MG63 (cell line): Measurements from ENCODE around the gene APRT. TPM values are rescaled to one million over a fixed set of nuclear protein-coding genes. Genes with fewer than 3 reads are reported as not detected.
"Not testable (repeated sequence)": the region's sequence is repeated elsewhere in the genome, so short reads cannot be mapped to it uniquely, and the experiment has no call there.

Experiments used
- DNase-seq: peaks from one replicate; pipeline ENCODE4 v3.0.0-alpha.2; 2020
- H3K27me3 ChIP-seq: fragments of 250-450 bp; sonication (Bioruptor Pico); 2 replicates; pipeline ENCODE4 v1.5.1; 2020; ENCODE audit warnings: mild to moderate bottlenecking, moderate library complexity
- H3K36me3 ChIP-seq: fragments of 250-450 bp; sonication (Bioruptor Pico); 2 replicates; pipeline ENCODE4 v1.5.1; 2020; ENCODE audit warnings: mild to moderate bottlenecking, moderate library complexity
- H3K4me3 ChIP-seq: fragments of 250-450 bp; sonication (Bioruptor Pico); 2 replicates; pipeline ENCODE4 v1.5.1; 2020; ENCODE audit warnings: mild to moderate bottlenecking, moderate library complexity
- H3K9me3 ChIP-seq: fragments of 250-450 bp; sonication (Bioruptor Pico); 2 replicates; pipeline ENCODE4 v1.5.1; 2020; ENCODE audit warnings: mild to moderate bottlenecking, moderate library complexity
- total RNA-seq: library from RNA; depleted of rRNA; stranded (reverse); fragments of >200 nt; shearing (Covaris generic); gene quantifications from 2 replicates; pipeline ENCODE4 v1.2.3, GENCODE V29; 2014; ENCODE audit warnings: low replicate concordance

The APRT gene
- total RNA-seq, 1 experiment from 2014 or later: 290 TPM

DNA sequence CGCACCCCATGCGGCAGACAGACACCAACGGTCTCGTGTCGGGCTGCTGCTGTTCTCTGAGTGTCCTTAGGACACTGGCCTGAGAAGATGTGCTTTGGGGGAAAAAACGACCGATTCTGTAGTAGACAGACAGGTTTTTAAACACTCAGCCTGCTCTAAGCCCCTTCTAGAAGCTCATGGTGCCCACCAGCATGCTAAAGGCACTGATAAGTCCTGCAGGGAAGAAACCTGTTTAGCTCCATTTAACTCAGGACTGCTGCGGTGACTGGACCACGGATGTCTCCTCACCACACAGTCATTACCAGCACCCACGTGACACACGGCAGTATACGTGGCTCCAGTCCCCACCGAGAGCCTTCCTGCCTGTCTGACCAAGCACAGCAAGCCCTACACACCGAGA is 19.1 kb upstream of the APRT start:
- H3K27me3 ChIP-seq: no peaks in the 10 kb centered on the region
- H3K4me3 ChIP-seq: no peak overlapping the region
- H3K9me3 ChIP-seq: no peaks in the 10 kb centered on the region
- DNase-seq: no peak
- no peaks in the 10 kb centered on the region for H3K36me3 ChIP-seq

- no peaks in the 10 kb centered on the region for H3K27me3 ChIP-seq
- no peak overlapping the region for H3K4me3 ChIP-seq
- no peaks in the 10 kb centered on the region for H3K36me3 ChIP-seq
- no peaks in the 10 kb centered on the region for H3K9me3 ChIP-seq
- DNase-seq: no peak
These were observed 18.5 kb upstream of the APRT start for GRCh38 chr16:88830258-88830657.

GRCh38 chr16:88828711-88829110 is 17.0 kb upstream of the APRT start:
- no peak overlapping the region for H3K4me3 ChIP-seq
- H3K36me3 ChIP-seq: no peaks in the 10 kb centered on the region
- no peaks in the 10 kb centered on the region for H3K9me3 ChIP-seq
- no peak for DNase-seq
- no peaks in the 10 kb centered on the region for H3K27me3 ChIP-seq

DNA sequence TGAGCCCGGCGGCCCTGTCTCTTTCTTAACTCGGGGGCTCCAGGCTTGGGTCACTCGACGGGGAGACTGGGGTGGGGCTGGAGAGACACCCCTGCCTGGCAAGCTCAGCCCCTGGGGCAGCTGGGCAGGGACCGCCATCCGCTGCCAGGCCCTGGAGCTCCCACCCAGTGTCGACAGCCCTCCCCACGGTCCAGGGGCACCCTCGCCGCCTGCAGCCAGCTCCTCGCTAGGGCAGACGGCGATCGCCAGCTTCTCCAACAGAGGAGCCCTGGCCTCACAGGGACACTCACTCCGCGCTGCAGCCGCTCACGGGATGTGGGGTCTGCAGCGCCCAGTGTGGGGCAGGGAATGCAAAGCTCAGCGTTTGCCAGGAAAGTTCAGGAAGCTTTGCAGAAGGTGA is 16.0 kb upstream of the APRT start:
- no peak overlapping the region for H3K4me3 ChIP-seq
- H3K9me3 ChIP-seq: no peaks in the 10 kb centered on the region
- no peaks in the 10 kb centered on the region for H3K27me3 ChIP-seq
- no peaks in the 10 kb centered on the region for H3K36me3 ChIP-seq
- no peak for DNase-seq

DNA sequence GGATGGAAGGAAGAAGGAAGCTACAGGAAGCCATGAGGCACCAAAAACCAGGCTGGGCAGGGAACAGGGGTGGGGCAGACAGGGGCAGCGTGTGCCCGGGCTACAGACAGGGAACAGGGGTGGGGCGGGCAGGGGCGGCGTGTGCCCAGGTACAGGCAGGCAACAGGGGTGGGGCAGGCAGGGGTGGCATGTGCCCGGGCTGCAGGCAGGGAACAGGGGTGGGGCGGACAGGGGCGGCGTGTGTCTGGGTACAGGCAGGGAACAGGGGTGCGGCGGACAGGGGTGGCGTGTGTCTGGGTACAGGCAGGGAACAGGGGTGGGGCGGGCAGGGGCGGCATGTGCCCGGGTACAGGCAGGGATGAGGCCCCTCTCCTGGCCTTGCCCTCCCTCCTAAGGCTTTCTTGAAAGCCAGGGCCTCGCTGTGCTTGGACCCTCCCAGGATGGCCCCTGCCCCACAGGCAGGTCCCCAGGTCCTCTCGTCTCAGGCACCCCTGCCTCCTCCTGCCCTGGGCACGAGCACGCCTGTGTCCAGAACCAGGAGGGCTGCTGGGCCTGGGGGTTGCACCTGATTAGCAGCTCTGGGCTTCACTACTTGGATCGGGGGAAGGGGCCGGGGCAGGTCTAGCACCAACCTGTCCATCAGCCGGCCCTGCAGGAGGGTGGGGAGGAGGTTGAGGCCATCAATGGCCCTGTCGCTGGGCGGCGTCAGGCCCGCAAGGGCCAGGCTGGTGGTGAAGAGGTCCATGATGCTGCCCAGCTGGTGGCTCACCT is 14.5 kb upstream of the APRT start:
- Histone ChIP-seq H3K9me3 (no peaks in the 10 kb centered on the region), H3K4me3 (no peak overlapping the region)
- no peak for DNase-seq

GRCh38 chr16:88825146-88825545 is 13.4 kb upstream of the APRT start:
- no peaks in the 10 kb centered on the region for H3K9me3 ChIP-seq
- no peaks in the 10 kb centered on the region for H3K27me3 ChIP-seq
- H3K4me3 ChIP-seq: no peak overlapping the region
- no peak for DNase-seq
- H3K36me3 ChIP-seq: no peaks in the 10 kb centered on the region

More for the DNA sequence above, 14.5 kb upstream of the APRT start:
- Histone ChIP-seq H3K27me3 (no peaks in the 10 kb centered on the region), H3K36me3 (no peaks in the 10 kb centered on the region)

GRCh38 chr16:88824256-88825077 is 12.7 kb upstream of the APRT start:
- H3K27me3 ChIP-seq: no peaks in the 10 kb centered on the region
- H3K36me3 ChIP-seq: no peaks in the 10 kb centered on the region
- DNase-seq: no peak
- H3K9me3 ChIP-seq: no peaks in the 10 kb centered on the region
- H3K4me3 ChIP-seq: no peak overlapping the region

GRCh38 chr16:88823646-88824045 is 11.9 kb upstream of the APRT start:
- not testable (repeated sequence) for H3K27me3 ChIP-seq, DNase-seq, H3K9me3 ChIP-seq, H3K36me3 ChIP-seq, H3K4me3 ChIP-seq

GRCh38 chr16:88822281-88823040 is 10.7 kb upstream of the APRT start:
- no peaks in the 10 kb centered on the region for H3K36me3 ChIP-seq
- no peaks in the 10 kb centered on the region for H3K9me3 ChIP-seq
- DNase-seq: no peak
- H3K27me3 ChIP-seq: no peaks in the 10 kb centered on the region
- no peak overlapping the region for H3K4me3 ChIP-seq

- H3K9me3 ChIP-seq: no peaks in the 10 kb centered on the region
- DNase-seq: no peak
- H3K36me3 ChIP-seq: no peaks in the 10 kb centered on the region
- no peaks in the 10 kb centered on the region for H3K27me3 ChIP-seq
- H3K4me3 ChIP-seq: no peak overlapping the region
These were observed 9.6 kb upstream of the APRT start for GRCh38 chr16:88821168-88821850.

DNA sequence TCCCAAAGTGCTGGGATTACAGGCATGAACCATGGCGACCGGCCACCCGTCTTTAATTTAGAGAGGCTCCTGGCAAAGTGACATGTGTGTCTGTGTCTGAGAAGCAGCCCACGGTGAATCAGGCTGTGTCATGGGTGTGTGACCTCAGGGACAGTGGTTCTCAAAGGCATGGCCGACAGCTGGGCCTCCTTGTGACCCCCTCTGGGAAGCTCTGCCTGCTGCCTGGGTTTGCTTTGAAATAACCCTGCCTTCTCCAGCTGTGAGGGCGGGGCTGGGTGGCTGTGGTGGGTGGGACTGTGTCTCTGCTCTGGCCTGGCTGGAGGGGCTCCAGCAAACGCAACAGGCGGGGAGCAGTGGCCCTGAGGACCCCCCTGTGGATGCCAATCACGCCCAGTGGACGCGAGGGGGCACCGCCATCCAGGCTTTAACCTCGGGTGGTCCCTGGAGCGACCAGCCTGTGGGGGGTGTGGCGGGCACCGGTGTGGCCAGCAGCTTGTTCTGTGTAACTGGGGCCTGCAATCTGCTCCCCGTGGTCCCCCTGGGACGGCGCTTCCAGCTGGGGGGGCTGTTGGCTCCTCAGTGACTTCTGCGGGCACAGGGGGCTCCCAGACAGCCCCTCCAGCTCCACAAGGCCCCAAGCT is 8.8 kb upstream of the APRT start:
- Histone ChIP-seq H3K36me3 (no peaks in the 10 kb centered on the region), H3K9me3 (no peaks in the 10 kb centered on the region), H3K27me3 (no peaks in the 10 kb centered on the region), H3K4me3 (no peak overlapping the region)
- no peak for DNase-seq

DNA sequence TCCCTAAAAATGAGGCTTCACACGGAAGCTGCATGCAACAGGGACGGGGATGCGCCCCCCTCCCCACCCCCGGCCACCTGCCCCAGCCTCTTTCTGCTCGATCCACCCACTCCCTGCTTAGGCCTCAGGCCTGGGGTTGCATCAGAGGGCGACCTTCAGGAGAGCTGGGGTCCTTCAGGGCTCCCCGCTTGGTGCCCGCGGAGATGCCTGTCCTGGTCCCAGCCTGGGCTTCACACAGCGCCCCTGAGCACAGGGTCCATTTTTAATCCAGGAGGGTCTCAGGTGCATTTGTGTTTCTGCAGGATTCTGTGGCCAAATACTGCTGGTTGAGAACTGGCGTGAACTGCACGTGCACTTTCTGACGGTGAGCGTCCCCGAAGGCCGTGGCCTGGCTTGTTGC is 7.4 kb upstream of the APRT start:
- H3K36me3 ChIP-seq: no peaks in the 10 kb centered on the region
- no peaks in the 10 kb centered on the region for H3K27me3 ChIP-seq
- H3K4me3 ChIP-seq: no peak overlapping the region
- no peak for DNase-seq
- no peaks in the 10 kb centered on the region for H3K9me3 ChIP-seq

DNA sequence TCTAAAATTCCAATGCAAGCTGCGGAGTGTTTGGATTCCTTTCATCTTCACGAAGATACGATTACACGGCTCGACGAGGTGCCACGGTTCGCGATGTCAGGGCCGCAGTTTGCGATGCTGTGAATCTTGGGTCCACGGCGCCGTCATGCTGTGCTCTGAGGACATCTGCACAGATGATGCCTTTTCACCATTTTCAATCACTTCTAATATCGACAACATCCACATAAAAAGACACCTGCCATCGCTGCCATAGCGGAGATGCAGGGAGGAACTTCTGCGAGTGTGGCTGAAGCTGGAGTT is 6.8 kb upstream of the APRT start:
- no peak for DNase-seq
- H3K9me3 ChIP-seq: no peaks in the 10 kb centered on the region
- H3K4me3 ChIP-seq: no peak overlapping the region
- no peaks in the 10 kb centered on the region for H3K27me3 ChIP-seq
- H3K36me3 ChIP-seq: no peaks in the 10 kb centered on the region

- Histone ChIP-seq H3K36me3 (no peaks in the 10 kb centered on the region), H3K4me3 (no peak overlapping the region), H3K27me3 (no peaks in the 10 kb centered on the region), H3K9me3 (no peaks in the 10 kb centered on the region)
- no peak for DNase-seq
These were observed 6.3 kb upstream of the APRT start for GRCh38 chr16:88817785-88818574.

GRCh38 chr16:88816736-88817535 is 5.2 kb upstream of the APRT start:
- H3K9me3 ChIP-seq: no peaks in the 10 kb centered on the region
- DNase-seq: no peak
- no peak overlapping the region for H3K4me3 ChIP-seq
- no peaks in the 10 kb centered on the region for H3K36me3 ChIP-seq
- no peaks in the 10 kb centered on the region for H3K27me3 ChIP-seq
